22Rv1 (cell line): Measurements from ENCODE around the gene CDK2AP2.
"Not testable (repeated sequence)": the region's sequence is repeated elsewhere in the genome, so short reads cannot be mapped to it uniquely, and the experiment has no call there.

ENCODE experiments used
- H3K27ac ChIP-seq: fragments of 450-650 bp; 2 replicates; pipeline ENCODE4 v1.5.1; 2017
- CTCF ChIP-seq: fragments of 450-650 bp; IDR thresholded peaks from 2 replicates; pipeline ENCODE4 v1.5.1; 2017; ENCODE audit warnings: mild to moderate bottlenecking
- ZFX ChIP-seq: fragments of 450-650 bp; IDR thresholded peaks from 2 replicates; pipeline ENCODE4 v1.6.1; 2017; ENCODE audit warnings: antibody characterized with exemption, borderline replicate concordance

The CDK2AP2 gene

DNA sequence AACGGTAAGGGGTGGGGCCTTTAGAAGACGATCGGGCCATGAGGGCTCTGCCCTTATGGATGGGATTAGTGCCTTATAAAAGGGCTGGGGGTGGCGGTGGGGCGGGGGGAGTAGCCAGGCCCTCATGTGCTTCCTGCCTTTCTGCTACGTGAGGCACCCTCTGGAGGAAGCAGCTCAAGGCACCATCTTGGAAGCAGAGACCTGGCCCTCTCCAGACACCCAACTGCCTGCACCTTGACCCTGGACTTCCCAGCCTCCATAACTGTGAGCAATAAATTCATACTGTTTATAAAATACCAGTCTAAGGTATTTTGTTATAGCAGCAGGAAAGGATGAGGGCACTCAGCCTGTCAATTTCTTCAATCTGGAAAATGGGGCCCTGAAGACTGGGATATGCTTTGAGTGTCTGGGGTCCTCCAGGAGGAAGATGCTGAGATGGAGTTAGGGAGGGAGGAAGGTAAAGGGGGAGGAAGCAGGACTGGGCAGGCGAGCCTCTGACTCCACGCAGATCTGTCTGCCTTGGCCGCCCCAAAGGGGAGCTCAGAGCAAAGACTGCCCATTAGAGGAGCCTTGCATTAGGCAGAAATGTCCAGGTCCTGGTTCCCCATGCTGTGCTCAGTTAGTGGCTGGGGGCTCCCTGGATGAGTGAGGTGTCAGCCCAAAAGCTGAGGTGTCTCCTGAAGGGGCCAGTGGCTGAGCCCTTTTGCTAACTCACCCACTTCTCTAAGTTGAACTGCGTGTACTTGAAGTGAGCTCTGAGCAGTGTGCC is 10.0 kb upstream of the CDK2AP2 start:
- TF ChIP-seq CTCF (no peak), ZFX (no peak)
- no peak overlapping the region for H3K27ac ChIP-seq

- TF ChIP-seq CTCF: no peak
- TF ChIP-seq ZFX: no peak
- H3K27ac ChIP-seq: no peak overlapping the region
Measured at GRCh38 chr11:67516806-67517205, 8.8 kb upstream of the CDK2AP2 start.

- TF ChIP-seq CTCF (no peak), ZFX (no peak)
- no peak overlapping the region for H3K27ac ChIP-seq
Measured at GRCh38 chr11:67514116-67514515, 6.2 kb upstream of the CDK2AP2 start.

GRCh38 chr11:67511558-67511957 is 3.6 kb upstream of the CDK2AP2 start:
- H3K27ac ChIP-seq: not testable (repeated sequence)

DNA sequence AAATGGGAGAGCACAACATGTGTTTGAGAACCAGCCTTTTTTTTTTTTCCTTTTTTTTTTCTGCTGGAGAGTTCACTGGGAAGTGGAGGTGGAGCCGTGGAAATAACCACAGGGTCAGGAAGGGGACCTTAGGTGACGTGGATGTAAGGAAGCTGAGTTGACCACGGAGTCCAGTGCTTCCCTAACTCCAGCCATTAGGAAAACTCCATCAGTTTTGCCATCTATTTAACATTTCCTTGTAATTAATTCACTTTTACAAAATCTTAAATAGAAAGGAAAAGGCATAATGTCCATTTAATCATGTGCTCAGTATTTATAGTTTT is 2.0 kb upstream of the CDK2AP2 start:
- H3K27ac ChIP-seq: no peak overlapping the region
- TF ChIP-seq CTCF (no peak), ZFX (no peak)

DNA sequence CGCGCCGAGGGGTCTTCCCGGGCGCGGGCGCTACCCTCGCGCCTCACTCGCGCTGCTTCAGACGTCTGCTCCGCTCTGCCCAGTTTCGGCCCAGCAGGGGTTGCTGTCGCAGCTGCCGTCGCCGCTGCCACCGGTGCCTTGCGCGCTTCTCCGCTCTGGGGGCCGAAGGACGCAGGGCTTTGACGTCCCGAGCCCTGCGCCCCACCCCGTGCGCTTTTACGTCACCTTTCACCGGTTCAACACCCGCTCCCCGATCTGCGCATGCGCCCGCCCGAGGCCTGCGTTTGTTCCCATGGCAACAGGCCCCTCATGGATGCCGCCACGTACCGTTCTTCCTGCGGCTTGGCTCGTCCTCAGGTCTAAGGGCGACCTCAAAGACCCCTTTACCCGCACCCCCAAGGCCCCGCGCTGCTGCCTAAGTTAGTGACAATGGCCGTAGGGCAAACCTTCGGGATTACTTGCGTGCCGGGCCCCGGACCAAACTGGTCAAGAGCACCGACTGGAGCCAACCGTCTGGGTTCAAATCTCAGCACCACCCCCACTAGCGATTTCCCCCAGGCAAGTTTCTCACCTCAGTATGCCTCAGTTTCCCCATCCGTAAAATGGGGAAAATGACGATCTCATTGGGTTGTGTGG is 642 bp upstream of the CDK2AP2 start:
- peak overlapping the region; percentile 96 for H3K27ac ChIP-seq
- no peak for TF ChIP-seq CTCF
- no peak for TF ChIP-seq ZFX

GRCh38 chr11:67507242-67507863 is 609 bp downstream of the CDK2AP2 start:
- TF ChIP-seq ZFX: no peak
- no peak for TF ChIP-seq CTCF
- peak overlapping the region; percentile 96 for H3K27ac ChIP-seq
